ENCODE results near the gene UVRAG.

UVRAG gene

DNA sequence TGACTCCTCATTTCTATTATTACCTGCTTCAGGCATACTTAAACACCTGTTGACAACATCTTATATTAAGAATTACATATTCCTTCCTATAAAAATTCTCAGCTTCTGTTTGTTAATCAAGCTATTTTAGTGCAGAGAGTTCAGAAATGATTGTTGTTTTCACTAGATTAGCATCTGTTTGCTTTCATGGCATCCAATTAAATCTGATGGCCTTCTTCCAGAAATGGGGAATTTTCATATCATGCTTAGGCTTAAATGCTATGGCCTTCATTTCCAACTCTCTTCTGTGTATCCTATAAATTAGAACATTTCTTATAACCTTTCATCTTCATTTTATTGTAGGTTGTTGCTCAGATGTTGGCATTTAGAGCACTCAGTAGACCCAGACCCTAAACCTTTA is 211.3 kb downstream of the UVRAG start:
- Histone ChIP-seq H3K4me3 (ENCODE audit: low read depth, low read length) (no peak overlapping the region), H3K27me3 (ENCODE audit: control insufficient read depth, insufficient read depth, low read length) (no peaks in the 10 kb centered on the region), H3K4me1 (no peaks in the 10 kb centered on the region), H2AFZ (no peak overlapping the region), H3K4me2 (ENCODE audit: low read length) (no peak overlapping the region), H3K9me3 (ENCODE audit: control insufficient read depth, low read length) (no peaks in the 10 kb centered on the region), H3K36me3 (ENCODE audit: control insufficient read depth, insufficient read depth, low read length) (no peaks in the 10 kb centered on the region), H3K27ac (no peak overlapping the region), H3K9ac (no peak overlapping the region), H3K79me2 (no peaks in the 10 kb centered on the region)
- TF ChIP-seq, protein P1, sequence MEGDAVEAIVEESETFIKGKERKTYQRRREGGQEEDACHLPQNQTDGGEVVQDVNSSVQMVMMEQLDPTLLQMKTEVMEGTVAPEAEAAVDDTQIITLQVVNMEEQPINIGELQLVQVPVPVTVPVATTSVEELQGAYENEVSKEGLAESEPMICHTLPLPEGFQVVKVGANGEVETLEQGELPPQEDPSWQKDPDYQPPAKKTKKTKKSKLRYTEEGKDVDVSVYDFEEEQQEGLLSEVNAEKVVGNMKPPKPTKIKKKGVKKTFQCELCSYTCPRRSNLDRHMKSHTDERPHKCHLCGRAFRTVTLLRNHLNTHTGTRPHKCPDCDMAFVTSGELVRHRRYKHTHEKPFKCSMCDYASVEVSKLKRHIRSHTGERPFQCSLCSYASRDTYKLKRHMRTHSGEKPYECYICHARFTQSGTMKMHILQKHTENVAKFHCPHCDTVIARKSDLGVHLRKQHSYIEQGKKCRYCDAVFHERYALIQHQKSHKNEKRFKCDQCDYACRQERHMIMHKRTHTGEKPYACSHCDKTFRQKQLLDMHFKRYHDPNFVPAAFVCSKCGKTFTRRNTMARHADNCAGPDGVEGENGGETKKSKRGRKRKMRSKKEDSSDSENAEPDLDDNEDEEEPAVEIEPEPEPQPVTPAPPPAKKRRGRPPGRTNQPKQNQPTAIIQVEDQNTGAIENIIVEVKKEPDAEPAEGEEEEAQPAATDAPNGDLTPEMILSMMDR (IDR thresholded peaks at IDR 0.05): no peak

DNA sequence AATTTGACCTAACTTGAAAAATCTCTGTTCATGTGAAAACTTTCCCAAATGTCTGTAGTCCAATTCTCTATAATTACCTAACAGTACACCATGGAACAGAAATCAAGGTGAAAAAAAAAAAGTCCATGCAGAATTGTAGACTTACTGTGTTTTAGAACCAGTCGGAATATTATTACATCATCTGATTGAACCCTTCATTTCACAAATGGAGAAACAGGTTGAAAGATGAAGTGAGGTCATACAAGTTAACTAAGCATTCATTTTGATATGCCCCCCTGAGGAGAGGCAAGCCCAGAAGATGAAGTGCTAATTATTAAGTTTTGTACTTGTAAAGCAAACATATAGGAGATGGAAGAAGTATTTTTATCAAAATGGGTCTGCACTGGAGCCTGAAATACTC is 211.9 kb downstream of the UVRAG start:
- Histone ChIP-seq H3K4me3 (ENCODE audit: low read depth, low read length) (no peak overlapping the region), H3K9me3 (ENCODE audit: control insufficient read depth, low read length) (no peaks in the 10 kb centered on the region), H3K4me1 (no peaks in the 10 kb centered on the region), H3K79me2 (no peaks in the 10 kb centered on the region), H3K27me3 (ENCODE audit: control insufficient read depth, insufficient read depth, low read length) (no peaks in the 10 kb centered on the region), H3K36me3 (ENCODE audit: control insufficient read depth, insufficient read depth, low read length) (no peaks in the 10 kb centered on the region), H3K9ac (no peak overlapping the region), H3K4me2 (ENCODE audit: low read length) (no peak overlapping the region), H2AFZ (no peak overlapping the region), H3K27ac (no peak overlapping the region)
- TF ChIP-seq, protein P1 (IDR thresholded peaks at IDR 0.05): no peak

DNA sequence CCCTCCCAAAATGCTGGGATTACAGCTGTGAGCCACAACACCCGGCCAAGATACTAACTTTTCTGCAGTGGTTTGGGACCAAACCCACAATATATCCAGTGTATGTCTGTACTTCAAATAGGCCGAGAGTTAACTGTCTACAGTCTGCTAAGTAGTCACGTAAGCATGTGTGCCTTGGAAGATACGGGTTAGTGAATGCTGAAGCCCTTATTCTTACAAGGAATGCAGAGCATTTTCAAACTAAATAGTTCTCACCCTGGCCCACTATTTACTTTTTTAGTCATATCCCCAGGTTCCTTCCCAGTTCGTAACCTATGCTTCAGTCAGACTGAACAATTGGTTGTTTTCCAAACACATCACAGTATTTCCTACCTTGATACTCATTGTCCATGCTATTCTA is 215.3 kb downstream of the UVRAG start:
- TF ChIP-seq, protein P1 (IDR thresholded peaks at IDR 0.05): no peak
- H3K9me3 ChIP-seq (ENCODE audit: control insufficient read depth, low read length): no peaks in the 10 kb centered on the region
- no peak overlapping the region for H3K4me2 ChIP-seq (ENCODE audit: low read length)
- no peak overlapping the region for H3K27ac ChIP-seq
- H3K36me3 ChIP-seq (ENCODE audit: control insufficient read depth, insufficient read depth, low read length): no peaks in the 10 kb centered on the region
- H3K27me3 ChIP-seq (ENCODE audit: control insufficient read depth, insufficient read depth, low read length): no peaks in the 10 kb centered on the region
- no peak overlapping the region for H3K9ac ChIP-seq
- no peak overlapping the region for H3K4me3 ChIP-seq (ENCODE audit: low read depth, low read length)
- H2AFZ ChIP-seq: no peak overlapping the region
- no peaks in the 10 kb centered on the region for H3K79me2 ChIP-seq
- no peaks in the 10 kb centered on the region for H3K4me1 ChIP-seq

DNA sequence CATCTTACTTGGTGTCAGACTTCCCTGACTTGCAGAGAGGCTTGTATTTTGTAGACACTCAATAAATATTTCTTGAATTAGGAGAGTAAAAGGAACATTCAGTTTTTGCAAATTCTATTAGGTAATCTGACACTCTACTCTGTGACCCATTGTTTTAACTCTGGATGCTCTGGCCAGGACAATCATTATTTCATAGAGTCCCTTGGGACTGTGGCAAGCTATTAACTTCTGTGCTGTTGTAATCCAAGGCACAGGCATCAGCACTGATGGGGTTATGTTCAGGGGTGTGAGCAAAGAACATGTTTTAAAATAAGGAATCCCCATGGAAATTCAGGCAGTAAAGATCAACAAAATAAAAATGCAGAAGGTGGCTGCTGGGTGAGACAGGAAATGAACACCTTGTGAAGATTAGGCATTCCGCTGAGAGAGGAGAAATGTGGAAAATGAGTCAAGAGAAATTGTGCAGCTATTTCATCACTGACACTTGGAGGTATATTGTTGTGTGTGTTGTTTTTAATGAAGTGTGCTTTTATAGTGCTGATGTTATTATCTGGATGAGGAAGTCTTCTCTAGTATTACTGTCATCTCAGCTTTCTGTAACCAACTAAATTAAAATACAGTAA is 216.1 kb downstream of the UVRAG start:
- Histone ChIP-seq H3K79me2 (no peaks in the 10 kb centered on the region), H3K27me3 (ENCODE audit: control insufficient read depth, insufficient read depth, low read length) (no peaks in the 10 kb centered on the region), H3K9ac (no peak overlapping the region), H3K4me3 (ENCODE audit: low read depth, low read length) (no peak overlapping the region), H3K36me3 (ENCODE audit: control insufficient read depth, insufficient read depth, low read length) (no peaks in the 10 kb centered on the region), H3K9me3 (ENCODE audit: control insufficient read depth, low read length) (no peaks in the 10 kb centered on the region), H2AFZ (no peak overlapping the region), H3K27ac (no peak overlapping the region), H3K4me1 (no peaks in the 10 kb centered on the region), H3K4me2 (ENCODE audit: low read length) (no peak overlapping the region)
- TF ChIP-seq, protein P1 (IDR thresholded peaks at IDR 0.05): no peak

DNA sequence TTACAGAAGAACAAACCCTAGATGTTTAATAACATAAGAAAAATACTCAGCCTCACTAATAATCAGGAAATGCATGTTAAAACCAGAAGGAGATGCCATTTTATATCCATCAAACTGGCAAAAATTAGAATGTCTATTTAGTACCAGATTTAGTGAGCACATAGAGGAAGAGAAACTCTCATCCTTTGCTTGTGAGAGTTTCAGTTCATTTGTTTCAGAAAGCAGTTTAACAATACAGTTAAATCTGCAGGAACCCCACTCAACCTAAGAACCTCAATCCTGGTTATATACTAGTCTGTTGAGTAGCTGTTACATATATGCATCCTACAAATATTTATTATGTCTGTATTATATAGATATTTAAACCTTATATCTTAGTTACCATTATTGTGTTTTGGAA is 218.7 kb downstream of the UVRAG start:
- Histone ChIP-seq H3K79me2 (no peaks in the 10 kb centered on the region), H3K9ac (no peak overlapping the region), H2AFZ (no peak overlapping the region), H3K27me3 (ENCODE audit: control insufficient read depth, insufficient read depth, low read length) (no peaks in the 10 kb centered on the region), H3K9me3 (ENCODE audit: control insufficient read depth, low read length) (no peaks in the 10 kb centered on the region), H3K36me3 (ENCODE audit: control insufficient read depth, insufficient read depth, low read length) (no peaks in the 10 kb centered on the region), H3K27ac (no peak overlapping the region), H3K4me1 (no peaks in the 10 kb centered on the region), H3K4me2 (ENCODE audit: low read length) (no peak overlapping the region), H3K4me3 (ENCODE audit: low read depth, low read length) (no peak overlapping the region)
- TF ChIP-seq, protein P1 (IDR thresholded peaks at IDR 0.05): no peak

Data from parathyroid adenoma (tissue), 2 donors.